OCI-LY1 (cell line): ENCODE measurements around the gene PDZRN4.

ENCODE experiments used
- CTCF ChIP-seq: fragments of 200-600 bp; sonication (generic), shearing (Covaris generic); IDR thresholded peaks from 2 replicates; pipeline ENCODE4 v1.5.1; 2017; ENCODE audit warnings: mild to moderate bottlenecking, antibody characterized with exemption, low read length, moderate library complexity, mixed read lengths
- EZH2 ChIP-seq: fragments of 200-600 bp; sonication (generic), shearing (Covaris generic); IDR thresholded peaks from 2 replicates; pipeline ENCODE4 v1.8.0; 2017; ENCODE audit warnings: borderline replicate concordance, mixed run types, mild to moderate bottlenecking, antibody characterized with exemption, low read length, moderate library complexity, mixed read lengths

- TF ChIP-seq CTCF (no peak), EZH2 (no peak)
Observed at GRCh38 chr12:41419131-41419893, 231.2 kb downstream of the PDZRN4 start.
